Adipocyte (in vitro differentiated cells): ENCODE measurements around the gene MOBP.

ENCODE experiments used
- DNase-seq: peaks from one replicate; pipeline ENCODE4 v3.0.0-alpha.2; 2015; ENCODE audit warnings: low read depth
- H3K27me3 ChIP-seq: replicated peaks from 2 replicates; pipeline ENCODE4 v1.7.0; 2013; ENCODE audit warnings: mild to moderate bottlenecking, low read length, moderate library complexity; ENCODE audit not compliant: control insufficient read depth, insufficient read depth
- H3K36me3 ChIP-seq: 2 replicates; pipeline ENCODE4 v1.7.0; 2013; ENCODE audit warnings: low read length, mild to moderate bottlenecking, moderate library complexity; ENCODE audit not compliant: control insufficient read depth, insufficient read depth, severe bottlenecking
- H3K4me1 ChIP-seq: 2 replicates; pipeline ENCODE4 v1.7.0; 2013; ENCODE audit warnings: mild to moderate bottlenecking, low read length, moderate library complexity; ENCODE audit not compliant: control insufficient read depth, insufficient read depth
- H3K4me3 ChIP-seq: 2 replicates; pipeline ENCODE4 v1.7.0; 2013; ENCODE audit warnings: mild to moderate bottlenecking, low read length, moderate library complexity
- H3K9ac ChIP-seq: 2 replicates; pipeline ENCODE4 v1.7.0; 2013; ENCODE audit warnings: mild to moderate bottlenecking, low read length, moderate library complexity
- H3K9me3 ChIP-seq: 2 replicates; pipeline ENCODE4 v1.7.0; 2013; ENCODE audit warnings: mild to moderate bottlenecking, low read length, moderate library complexity; ENCODE audit not compliant: control insufficient read depth

The MOBP gene

DNA sequence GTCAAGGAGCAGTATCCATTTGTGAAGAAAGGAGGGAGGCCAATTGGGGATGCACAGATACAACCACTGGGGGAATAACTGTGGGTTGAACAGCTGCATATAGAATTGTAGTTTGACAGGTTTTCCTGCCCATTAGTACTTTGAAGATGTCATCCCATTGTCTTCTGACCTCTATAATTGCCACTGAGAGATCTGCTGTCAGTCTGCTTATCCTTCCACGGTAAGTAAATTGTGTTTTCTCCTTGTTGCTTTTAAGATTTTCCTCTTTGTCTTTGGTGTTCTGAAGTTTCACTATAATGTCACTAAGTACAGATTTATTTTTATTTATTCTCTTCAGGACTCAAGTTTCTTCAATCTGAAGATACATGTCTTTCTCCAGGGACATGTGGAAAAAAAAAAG lies 56.6 kb downstream of the MOBP start:
- peaks cover 18% of the 10 kb centered on the region for H3K27me3 ChIP-seq
- H3K4me3 ChIP-seq = no peak overlapping the region
- H3K9ac ChIP-seq = no peak overlapping the region
- no peaks in the 10 kb centered on the region for H3K36me3 ChIP-seq
- peaks cover 13% of the 10 kb centered on the region for H3K9me3 ChIP-seq
- no peaks in the 10 kb centered on the region for H3K4me1 ChIP-seq
- DNase-seq = no peak

DNA sequence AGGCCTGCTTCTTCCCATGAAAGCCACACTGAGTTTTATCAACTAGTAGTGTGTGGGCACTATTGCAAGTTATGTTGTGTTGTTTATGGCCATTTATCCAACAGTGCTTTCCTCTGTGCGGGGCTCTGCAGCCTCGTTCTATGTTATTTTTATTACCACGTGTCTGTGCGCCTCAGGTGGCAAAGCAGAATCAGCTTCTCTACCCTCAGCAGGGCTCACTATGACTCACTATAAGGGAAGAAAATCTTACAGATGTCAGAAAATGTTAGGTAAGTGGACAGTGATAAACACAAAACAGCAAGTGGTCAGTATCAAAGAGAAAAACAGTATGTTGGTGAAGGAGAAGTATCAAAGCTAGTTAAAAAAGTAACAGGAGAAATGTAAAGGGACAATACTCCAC lies 61.4 kb downstream of the MOBP start:
- Histone ChIP-seq H3K4me1 (peaks cover 17% of the 10 kb centered on the region), H3K9ac (no peak overlapping the region), H3K36me3 (no peaks in the 10 kb centered on the region), H3K27me3 (no peaks in the 10 kb centered on the region), H3K4me3 (no peak overlapping the region), H3K9me3 (peaks cover 5% of the 10 kb centered on the region)
- no peak for DNase-seq

DNA sequence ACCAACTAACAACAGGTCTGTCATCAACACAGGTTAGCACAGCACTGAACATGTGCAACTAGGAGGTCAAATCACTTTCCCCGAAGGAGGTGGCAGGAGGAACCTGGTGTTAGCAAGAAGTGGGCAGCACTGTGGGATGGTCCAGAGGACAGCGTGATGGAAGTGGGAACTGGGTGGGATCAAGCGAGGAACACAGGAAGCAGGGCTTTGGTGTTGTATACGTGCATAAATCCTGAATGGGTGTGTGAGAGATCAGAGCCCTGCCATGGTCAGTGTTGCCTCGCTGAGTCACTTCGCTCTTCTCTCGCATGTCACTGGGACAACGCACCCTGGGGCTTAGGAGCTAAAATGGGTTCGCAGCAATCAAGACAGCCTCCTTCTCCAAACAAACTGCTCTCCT lies 62.1 kb downstream of the MOBP start:
- no peaks in the 10 kb centered on the region for H3K36me3 ChIP-seq
- H3K9me3 ChIP-seq = no peaks in the 10 kb centered on the region

DNA sequence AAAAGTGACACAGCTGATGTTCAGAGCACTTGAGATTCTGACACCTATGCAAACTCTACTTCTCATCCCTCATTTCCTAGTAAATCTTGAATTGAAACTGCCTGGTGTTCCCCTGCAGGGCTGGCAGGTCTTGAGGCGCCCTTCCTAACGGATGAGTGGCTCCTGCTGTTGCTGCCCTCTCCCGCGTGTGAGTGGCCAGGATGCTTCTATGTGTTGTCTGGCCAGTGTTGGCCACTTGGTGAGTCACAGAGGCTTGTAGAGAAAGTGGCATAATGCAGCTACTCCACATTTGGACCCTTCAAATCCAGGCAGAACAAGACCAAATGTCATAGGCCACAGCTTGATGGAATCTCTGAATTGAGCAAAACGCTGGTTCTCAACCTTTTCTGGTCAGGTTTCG lies 63.6 kb downstream of the MOBP start:
- no peak for DNase-seq
- H3K9me3 ChIP-seq = no peaks in the 10 kb centered on the region
- no peaks in the 10 kb centered on the region for H3K36me3 ChIP-seq

More for the DNA sequence above, 62.1 kb downstream of the MOBP start:
- H3K4me3 ChIP-seq = no peak overlapping the region
- H3K27me3 ChIP-seq = no peaks in the 10 kb centered on the region
- H3K4me1 ChIP-seq = peaks cover 17% of the 10 kb centered on the region
- no peak for DNase-seq
- H3K9ac ChIP-seq = no peak overlapping the region

DNA sequence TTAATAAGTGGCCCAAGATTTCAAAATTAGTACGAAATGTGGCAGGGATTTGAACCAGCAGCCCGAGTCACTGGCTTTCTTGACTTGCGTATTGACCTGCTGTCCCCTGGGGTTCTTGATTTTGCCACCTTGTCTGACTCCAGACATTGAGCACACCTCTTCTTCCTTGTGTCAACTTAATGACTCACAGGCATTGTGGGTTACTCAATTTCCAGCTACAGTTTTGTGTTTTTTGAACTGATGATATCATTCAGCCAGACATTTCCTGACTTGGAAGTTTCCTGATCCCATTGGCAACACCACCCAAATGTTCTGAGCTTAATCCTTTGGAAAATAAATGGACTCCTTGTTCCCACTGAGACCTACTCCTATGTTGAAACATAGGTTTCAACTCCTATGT lies 64.2 kb downstream of the MOBP start:
- no peaks in the 10 kb centered on the region for H3K27me3 ChIP-seq
- H3K36me3 ChIP-seq = no peaks in the 10 kb centered on the region
- no peak overlapping the region for H3K9ac ChIP-seq
- no peaks in the 10 kb centered on the region for H3K9me3 ChIP-seq
- peak; percentile 86 for DNase-seq
- peaks cover 17% of the 10 kb centered on the region for H3K4me1 ChIP-seq
- H3K4me3 ChIP-seq = no peak overlapping the region

More for the DNA sequence above, 63.6 kb downstream of the MOBP start:
- Histone ChIP-seq H3K9ac (no peak overlapping the region), H3K4me1 (peaks cover 17% of the 10 kb centered on the region), H3K4me3 (no peak overlapping the region), H3K27me3 (no peaks in the 10 kb centered on the region)

DNA sequence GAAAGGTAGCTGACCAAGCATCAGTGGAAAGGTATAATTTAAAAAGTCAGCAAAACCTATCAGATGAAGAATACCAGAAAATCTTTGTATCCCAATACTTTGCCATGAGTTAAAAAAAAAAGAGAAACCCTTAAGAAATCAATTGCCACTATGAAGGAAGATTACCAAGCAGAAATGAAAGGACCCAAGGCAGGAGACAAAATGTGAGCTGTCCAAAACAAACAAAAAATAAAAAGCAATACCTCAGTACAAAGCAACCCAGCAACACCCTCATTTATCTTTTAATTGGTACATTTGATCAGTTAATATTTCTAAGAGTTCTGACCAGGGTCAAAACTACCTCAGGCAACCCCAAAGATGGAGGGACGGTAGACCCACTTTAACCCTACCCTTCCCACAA lies 65.3 kb downstream of the MOBP start:
- Histone ChIP-seq H3K27me3 (no peaks in the 10 kb centered on the region), H3K36me3 (no peaks in the 10 kb centered on the region), H3K9me3 (no peaks in the 10 kb centered on the region), H3K4me1 (peaks cover 17% of the 10 kb centered on the region), H3K9ac (no peak overlapping the region), H3K4me3 (no peak overlapping the region)
- no peak for DNase-seq

DNA sequence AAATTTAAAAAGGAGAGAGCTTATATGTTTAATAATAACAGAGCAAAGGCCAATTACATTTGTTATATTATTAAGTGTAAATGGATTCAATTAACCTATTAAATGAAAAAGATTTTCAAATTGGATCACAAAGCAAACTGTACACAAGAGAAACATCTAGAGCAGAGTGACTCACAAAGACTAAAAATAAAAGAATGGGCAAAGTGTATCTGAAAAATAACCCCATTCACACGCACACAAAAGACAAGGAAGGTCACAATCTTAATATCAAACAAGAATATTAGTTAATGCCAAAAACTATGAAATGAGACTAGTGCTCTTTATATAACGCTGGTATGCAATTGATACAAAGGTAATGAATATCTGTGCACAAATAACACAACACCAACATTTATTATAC lies 65.7 kb downstream of the MOBP start:
- Histone ChIP-seq H3K27me3 (no peaks in the 10 kb centered on the region), H3K4me3 (no peak overlapping the region)

DNA sequence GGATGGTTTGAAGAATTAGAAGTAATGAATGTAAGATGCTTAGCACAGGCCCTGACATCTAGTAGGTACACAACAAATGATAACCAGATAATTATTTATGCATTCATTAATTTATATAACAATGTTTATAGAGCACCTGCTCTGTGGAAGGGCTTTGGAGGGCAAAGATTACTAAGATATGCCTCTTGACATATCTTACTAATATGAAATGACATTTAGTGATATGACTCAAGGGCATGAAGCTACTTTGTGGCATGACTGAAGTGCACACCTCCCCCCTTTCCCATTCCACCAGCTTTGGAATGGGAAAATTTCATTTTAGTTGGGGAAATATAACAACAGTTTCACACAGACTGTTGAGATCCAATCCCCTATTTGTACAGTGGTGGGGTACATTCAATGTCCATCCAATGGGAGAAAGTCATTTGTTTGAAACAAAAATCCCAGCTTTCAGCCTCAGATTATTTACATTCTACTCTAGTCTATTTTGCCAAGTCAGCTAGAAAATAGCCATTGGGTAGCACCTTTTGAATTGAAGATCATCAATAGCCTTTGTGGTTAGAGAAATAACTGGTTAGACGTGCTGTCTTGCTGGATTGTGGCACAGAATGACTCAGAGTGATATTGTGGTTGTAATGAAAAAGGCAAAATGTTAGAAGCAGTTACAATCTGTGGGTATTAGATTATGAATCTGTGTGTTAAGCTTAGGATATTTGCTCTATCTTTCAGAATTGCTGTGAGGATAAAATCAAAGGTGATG lies 72.9 kb downstream of the MOBP start:
- H3K27me3 ChIP-seq = no peaks in the 10 kb centered on the region
- H3K9ac ChIP-seq = no peak overlapping the region
- H3K9me3 ChIP-seq = no peaks in the 10 kb centered on the region
- no peaks in the 10 kb centered on the region for H3K4me1 ChIP-seq
- no peaks in the 10 kb centered on the region for H3K36me3 ChIP-seq
- no peak overlapping the region for H3K4me3 ChIP-seq
- no peak for DNase-seq

More for the DNA sequence above, 65.7 kb downstream of the MOBP start:
- Histone ChIP-seq H3K4me1 (peaks cover 17% of the 10 kb centered on the region), H3K9ac (no peak overlapping the region), H3K9me3 (no peaks in the 10 kb centered on the region), H3K36me3 (no peaks in the 10 kb centered on the region)
- no peak for DNase-seq

DNA sequence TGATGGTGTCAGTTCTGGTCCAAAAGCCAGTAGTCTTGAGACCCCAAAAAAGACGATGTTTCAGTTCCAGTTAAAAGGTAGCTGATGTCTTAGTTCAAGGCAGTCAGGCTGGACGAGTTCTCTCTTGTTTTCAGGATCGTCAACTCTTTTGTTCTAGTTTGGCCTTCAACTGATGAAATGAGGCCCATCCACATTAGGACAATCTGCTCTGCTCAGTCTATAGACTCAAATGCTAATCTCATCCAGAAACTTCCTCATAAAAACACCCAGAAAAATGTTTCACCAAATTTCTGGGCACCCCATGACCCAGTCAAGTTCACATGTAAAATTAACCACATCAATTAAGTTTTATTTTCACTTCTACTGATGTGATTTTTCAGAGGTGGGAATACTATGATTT lies 74.0 kb downstream of the MOBP start:
- no peaks in the 10 kb centered on the region for H3K36me3 ChIP-seq
- no peaks in the 10 kb centered on the region for H3K4me1 ChIP-seq
- no peak for DNase-seq
- no peak overlapping the region for H3K9ac ChIP-seq
- no peak overlapping the region for H3K4me3 ChIP-seq
- H3K27me3 ChIP-seq = no peaks in the 10 kb centered on the region
- no peaks in the 10 kb centered on the region for H3K9me3 ChIP-seq

DNA sequence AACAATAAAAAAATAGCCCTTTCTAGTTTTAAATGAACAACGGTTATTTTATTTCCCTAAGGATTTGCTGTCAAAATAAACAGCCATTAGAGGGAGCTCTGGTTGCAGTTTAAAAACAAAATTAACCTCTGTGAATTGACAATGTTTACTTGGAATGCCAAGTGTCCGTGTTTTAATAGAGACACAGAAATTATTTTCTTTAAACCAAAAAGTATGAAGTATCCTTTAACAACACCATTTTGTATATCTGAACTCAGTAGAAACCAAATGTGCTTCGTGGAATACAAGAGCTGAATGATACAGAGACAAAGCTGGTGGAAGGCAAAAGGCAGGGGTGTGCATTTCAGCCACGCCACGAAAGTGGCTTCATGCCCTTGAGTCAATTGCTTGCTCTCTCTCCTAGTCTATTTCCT lies 74.4 kb downstream of the MOBP start:
- H3K9me3 ChIP-seq = no peaks in the 10 kb centered on the region
- peak; percentile 74 for DNase-seq
- no peaks in the 10 kb centered on the region for H3K4me1 ChIP-seq
- H3K4me3 ChIP-seq = peak overlapping the region; percentile 55
- no peaks in the 10 kb centered on the region for H3K36me3 ChIP-seq
- H3K27me3 ChIP-seq = no peaks in the 10 kb centered on the region
- no peak overlapping the region for H3K9ac ChIP-seq

DNA sequence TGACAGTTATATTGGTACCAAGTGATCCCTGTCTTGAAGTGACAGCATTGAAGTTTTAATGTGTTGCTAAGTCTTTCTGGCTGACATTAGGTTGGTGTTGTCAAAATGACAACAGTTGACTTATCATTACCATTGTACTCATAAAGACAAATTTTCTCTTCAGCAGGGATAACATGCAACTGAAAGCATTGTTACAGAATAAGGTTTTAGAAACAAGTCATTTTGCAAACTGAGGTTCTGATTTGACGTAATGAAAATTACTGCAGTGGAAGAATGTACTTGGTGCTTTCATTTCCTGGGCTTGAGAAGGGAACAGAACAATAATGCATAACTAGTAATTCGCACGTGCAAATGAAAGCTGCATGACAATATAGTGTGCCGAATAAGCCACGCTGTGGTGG lies 75.1 kb downstream of the MOBP start:
- no peaks in the 10 kb centered on the region for H3K36me3 ChIP-seq
- H3K27me3 ChIP-seq = no peaks in the 10 kb centered on the region
- H3K9me3 ChIP-seq = no peaks in the 10 kb centered on the region
- no peaks in the 10 kb centered on the region for H3K4me1 ChIP-seq
- no peak for DNase-seq
- no peak overlapping the region for H3K9ac ChIP-seq
- no peak overlapping the region for H3K4me3 ChIP-seq

DNA sequence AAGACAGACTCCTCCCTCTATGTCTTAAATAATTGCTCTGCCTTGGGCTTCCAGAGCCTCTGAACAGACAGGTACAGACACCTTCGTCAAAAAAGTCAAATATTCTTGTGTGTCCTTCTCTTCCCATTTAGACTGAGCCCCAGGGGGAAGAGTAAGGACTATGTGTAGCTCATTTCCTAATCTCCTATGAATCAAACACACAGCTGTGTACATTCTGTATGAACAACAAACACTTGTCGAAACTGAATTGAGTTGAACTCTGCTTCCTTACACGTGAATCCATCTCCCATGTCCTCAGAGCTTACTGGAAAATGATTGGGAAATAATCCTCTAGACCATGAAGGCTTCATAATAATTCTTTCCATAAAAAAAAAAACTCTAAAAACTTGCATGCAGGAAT lies 80.8 kb downstream of the MOBP start:
- peaks cover 2% of the 10 kb centered on the region for H3K9me3 ChIP-seq
- peaks cover 14% of the 10 kb centered on the region for H3K4me1 ChIP-seq
- no peak overlapping the region for H3K9ac ChIP-seq
- no peak overlapping the region for H3K4me3 ChIP-seq
- peak; percentile 53 for DNase-seq
- H3K36me3 ChIP-seq = no peaks in the 10 kb centered on the region
- H3K27me3 ChIP-seq = peaks cover 5% of the 10 kb centered on the region
